Spleen (tissue), 7 donors: ENCODE results near the gene RFC2.

Experiments
- CTCF ChIP-seq, 11 experiments: fragments of 200-600 bp in 7 of 11; fragments of 450-650 bp in 4 of 11; sonication (generic) in 4 of 11; IDR thresholded peaks in 8 of 11; conservative IDR thresholded peaks in 3 of 11; 1 replicate in 7 of 11; 2 replicates in 4 of 11; pipeline versions ENCODE4 v1.4.0 to v1.8.0; 2016 to 2021; ENCODE audit warnings: antibody characterized with exemption in 11 of 11, inconsistent platforms in 4 of 11, mild to moderate bottlenecking in 1 of 11
- POLR2A ChIP-seq, 3 donors: fragments of 450-650 bp; IDR thresholded peaks; one replicate each; pipeline ENCODE4 v1.5.1; 2017; ENCODE audit warnings: antibody characterized with exemption in 3 of 3, mild to moderate bottlenecking in 1 of 3
- donor health status: DM: no; HTN: no; CAD: no; lungs with moderate emphysema.
- donor health status: DM: no; HTN: no; CAD: no.
- donor health status: DM: no; HTN: no; CAD: no.

- TF ChIP-seq CTCF (IDR thresholded peaks at IDR 0.05 in 8 of 11, conservative IDR thresholded peaks at IDR 0.05 in 3 of 11), result no peak
- no peak for TF ChIP-seq POLR2A (IDR thresholded peaks at IDR 0.05)
Measured at GRCh38 chr7:74203956-74204618, 50.1 kb downstream of the RFC2 start.
